ENCODE results near the gene TMEM222.
"Not testable (repeated sequence)": the region's sequence is repeated elsewhere in the genome, so short reads cannot be mapped to it uniquely, and the experiment has no call there.

Gene TMEM222, protein sequence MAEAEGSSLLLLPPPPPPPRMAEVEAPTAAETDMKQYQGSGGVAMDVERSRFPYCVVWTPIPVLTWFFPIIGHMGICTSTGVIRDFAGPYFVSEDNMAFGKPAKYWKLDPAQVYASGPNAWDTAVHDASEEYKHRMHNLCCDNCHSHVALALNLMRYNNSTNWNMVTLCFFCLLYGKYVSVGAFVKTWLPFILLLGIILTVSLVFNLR

DNA sequence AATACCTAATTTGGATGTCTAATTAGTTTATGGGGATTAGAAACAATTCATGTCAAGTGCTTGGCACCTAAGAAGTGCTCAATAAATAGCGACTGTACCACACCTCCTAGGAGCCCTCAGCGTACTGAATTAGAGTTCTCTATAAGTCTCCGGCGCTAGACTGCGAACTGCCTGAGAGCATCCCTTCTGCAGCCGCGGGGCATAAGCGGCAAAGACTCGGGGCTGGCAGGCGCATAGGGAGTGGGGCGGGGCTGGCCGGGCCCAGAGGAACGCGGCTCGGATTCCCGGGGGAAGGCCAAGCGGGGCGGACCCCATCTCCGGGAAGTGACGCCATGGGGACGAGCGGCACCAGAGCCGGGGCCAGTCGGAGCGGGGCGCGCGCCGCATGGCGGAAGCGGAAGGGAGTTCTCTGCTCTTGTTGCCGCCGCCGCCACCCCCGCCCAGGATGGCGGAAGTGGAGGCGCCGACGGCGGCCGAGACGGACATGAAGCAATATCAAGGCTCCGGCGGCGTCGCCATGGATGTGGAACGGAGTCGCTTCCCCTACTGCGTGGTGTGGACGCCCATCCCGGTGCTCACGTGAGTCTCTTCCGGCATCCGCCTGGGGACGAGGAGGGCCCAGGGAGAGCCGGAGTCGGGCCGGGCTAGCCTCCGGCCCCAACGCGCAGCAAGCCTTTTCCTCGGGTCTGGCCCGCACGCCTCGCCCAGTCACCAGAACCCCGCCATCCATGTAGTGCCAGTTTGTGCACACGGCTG, at the start of gene TMEM222:
Gene TMEM222, plus strand, starts transcription at position 351 of the 756 bp plus-strand sequence. Its CDS starts 35 bp downstream, at position 386.
- TF ChIP-seq, protein P1, sequence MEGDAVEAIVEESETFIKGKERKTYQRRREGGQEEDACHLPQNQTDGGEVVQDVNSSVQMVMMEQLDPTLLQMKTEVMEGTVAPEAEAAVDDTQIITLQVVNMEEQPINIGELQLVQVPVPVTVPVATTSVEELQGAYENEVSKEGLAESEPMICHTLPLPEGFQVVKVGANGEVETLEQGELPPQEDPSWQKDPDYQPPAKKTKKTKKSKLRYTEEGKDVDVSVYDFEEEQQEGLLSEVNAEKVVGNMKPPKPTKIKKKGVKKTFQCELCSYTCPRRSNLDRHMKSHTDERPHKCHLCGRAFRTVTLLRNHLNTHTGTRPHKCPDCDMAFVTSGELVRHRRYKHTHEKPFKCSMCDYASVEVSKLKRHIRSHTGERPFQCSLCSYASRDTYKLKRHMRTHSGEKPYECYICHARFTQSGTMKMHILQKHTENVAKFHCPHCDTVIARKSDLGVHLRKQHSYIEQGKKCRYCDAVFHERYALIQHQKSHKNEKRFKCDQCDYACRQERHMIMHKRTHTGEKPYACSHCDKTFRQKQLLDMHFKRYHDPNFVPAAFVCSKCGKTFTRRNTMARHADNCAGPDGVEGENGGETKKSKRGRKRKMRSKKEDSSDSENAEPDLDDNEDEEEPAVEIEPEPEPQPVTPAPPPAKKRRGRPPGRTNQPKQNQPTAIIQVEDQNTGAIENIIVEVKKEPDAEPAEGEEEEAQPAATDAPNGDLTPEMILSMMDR (IDR thresholded peaks at IDR 0.05; ENCODE audit: borderline replicate concordance, control extremely low read depth, extremely low read depth, insufficient read depth, missing control alignments) = no peak
- DNase-seq (ENCODE audit: low spot score) = peak; percentile 99
- in situ Hi-C loops (cut with MboI; ENCODE audit: low sequenced_read_pairs, unreplicated experiment) = no loop called here

DNA sequence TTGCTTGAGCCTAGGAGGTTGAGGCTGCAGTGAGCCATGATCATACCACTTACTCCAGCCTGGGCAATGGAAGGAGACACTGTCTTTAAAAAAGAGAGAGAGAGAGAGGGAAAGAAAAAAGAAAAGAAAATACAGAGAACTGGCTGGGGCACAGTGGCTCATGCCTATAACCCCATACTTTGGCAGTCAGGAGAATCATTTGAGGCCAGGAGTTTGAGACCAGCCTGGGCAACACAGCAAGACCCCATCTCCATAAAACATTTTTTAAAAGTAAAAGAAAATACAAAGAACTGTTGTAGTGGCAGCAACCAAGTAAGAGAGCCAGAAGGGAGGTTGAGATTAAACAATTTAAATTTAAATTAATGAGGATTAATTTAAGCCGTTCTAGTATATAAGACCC, 47.8 kb upstream of the TMEM222 start:
- TF ChIP-seq, protein P1 (IDR thresholded peaks at IDR 0.05; ENCODE audit: borderline replicate concordance, control extremely low read depth, extremely low read depth, insufficient read depth, missing control alignments) = no peak
- in situ Hi-C loops (cut with MboI; ENCODE audit: low sequenced_read_pairs, unreplicated experiment) = no loop called here
- DNase-seq (ENCODE audit: low spot score) = no peak

DNA sequence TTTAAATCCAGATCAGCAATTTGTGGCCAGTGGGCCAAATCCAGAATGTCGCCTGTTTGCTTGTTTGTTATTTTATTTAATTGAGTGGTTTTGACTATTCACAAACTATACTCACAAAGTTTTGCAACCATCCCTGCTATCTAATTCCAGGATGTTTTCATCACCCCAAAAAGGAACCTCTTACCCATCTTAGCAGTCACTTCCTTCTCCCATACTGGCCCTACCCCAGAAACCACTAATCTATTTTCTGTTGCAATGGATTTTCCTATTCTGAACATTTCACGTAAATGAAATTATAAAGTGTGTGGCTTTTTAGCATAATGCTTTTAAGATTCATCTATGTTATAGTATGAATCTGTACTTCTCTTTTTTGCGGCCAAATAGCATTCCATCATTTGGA, 46.3 kb upstream of the TMEM222 start:
- TF ChIP-seq, protein P1 (IDR thresholded peaks at IDR 0.05; ENCODE audit: borderline replicate concordance, control extremely low read depth, extremely low read depth, insufficient read depth, missing control alignments) = no peak
- no peak for DNase-seq (ENCODE audit: low spot score)
- in situ Hi-C loops (cut with MboI; ENCODE audit: low sequenced_read_pairs, unreplicated experiment) = loop anchor here (25.0 kb wide), 1 partner anchor 88 kb away; no protein-coding TSS in a partner anchor

DNA sequence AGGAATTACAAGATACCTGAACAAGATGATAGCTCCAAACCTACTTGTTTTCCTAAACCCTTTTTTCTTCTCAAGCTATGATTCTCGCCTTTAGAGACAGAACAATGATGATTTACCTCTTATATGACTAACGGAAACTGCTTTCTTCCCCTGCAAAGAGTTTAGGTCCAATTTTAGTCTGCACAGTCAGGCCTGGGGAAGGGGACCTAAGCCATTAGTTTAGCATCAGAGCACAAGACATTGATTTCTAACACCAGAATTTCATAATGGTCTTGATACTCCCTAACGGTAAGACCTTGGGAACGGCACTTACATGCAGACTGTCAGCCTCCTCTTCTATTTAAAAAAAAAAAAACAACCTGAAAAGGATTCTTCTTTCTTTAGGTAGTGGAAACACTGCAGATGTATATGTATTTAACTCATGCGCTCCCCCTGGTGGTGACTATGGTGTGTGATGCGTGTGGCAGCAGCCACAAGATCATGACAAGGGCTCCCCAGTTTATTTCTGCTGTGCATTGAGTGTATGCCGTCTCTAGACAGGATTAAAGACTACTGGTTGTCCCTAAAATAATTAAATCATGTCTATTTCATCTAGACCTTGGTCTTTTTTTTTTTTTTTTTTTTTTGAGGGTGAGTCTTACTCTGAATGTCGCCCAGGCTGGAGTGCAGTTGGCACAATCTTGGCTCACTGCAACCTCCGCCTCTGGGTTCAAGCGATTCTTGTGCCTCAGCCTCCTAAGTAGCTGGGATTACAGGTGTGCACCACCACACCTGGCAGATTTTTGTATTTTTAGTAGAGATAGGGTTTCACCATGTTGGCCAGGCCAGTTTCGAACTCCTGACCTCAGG, 37.3 kb upstream of the TMEM222 start:
- peak; percentile 89 for DNase-seq (ENCODE audit: low spot score)
- TF ChIP-seq, protein P1 (IDR thresholded peaks at IDR 0.05; ENCODE audit: borderline replicate concordance, control extremely low read depth, extremely low read depth, insufficient read depth, missing control alignments) = peak; percentile 87
- in situ Hi-C loops (cut with MboI; ENCODE audit: low sequenced_read_pairs, unreplicated experiment) = loop anchor here (5.0 to 25.0 kb wide), 2 partner anchors 97 to 182 kb away; no protein-coding TSS in a partner anchor

DNA sequence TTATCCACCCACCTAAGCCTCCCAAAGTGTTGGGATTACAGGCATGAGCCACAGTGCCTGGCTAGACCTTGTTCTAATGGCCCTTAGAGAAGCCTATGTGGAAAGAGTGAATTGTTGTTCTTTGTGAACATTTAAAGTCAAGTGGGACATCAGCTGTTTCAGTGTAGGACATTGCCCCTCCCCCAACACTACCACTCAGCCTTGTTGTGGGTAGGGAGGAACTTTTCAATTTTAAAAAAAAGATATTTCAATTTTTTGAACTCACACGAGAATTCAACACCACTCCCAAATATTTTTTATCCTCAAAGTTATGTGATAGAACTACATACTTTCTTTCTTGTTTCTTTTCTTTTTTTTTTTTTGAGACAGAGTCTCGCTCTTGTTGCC, 36.7 kb upstream of the TMEM222 start:
- DNase-seq (ENCODE audit: low spot score) = no peak
- in situ Hi-C loops (cut with MboI; ENCODE audit: low sequenced_read_pairs, unreplicated experiment) = loop anchor here (25.0 kb wide), 1 partner anchor 98 kb away; no protein-coding TSS in a partner anchor

DNA sequence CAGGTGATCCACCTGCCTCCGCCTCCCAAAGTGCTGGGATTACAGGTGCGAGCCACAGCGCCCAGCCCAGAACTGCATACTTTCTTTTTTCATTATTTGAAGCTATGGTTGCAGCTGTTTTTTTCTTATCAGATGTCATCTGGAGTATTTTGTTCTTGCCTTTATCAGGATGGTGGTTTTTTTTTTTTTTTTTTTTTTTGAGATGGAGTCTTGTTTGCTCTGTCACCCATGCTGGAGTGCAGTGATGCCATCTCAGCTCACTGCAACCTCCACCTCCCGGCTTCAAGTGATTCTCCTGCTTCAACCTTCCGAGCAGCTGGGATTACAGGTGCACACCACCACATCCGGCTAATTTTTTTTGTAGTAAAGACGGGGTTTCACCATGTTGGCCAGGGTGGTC, 36.1 kb upstream of the TMEM222 start:
- in situ Hi-C loops (cut with MboI; ENCODE audit: low sequenced_read_pairs, unreplicated experiment) = loop anchor here (25.0 kb wide), 1 partner anchor 99 kb away; no protein-coding TSS in a partner anchor
- DNase-seq (ENCODE audit: low spot score) = not testable (repeated sequence)

More for the DNA sequence above, 36.7 kb upstream of the TMEM222 start:
- TF ChIP-seq, protein P1 (IDR thresholded peaks at IDR 0.05; ENCODE audit: borderline replicate concordance, control extremely low read depth, extremely low read depth, insufficient read depth, missing control alignments) = no peak

DNA sequence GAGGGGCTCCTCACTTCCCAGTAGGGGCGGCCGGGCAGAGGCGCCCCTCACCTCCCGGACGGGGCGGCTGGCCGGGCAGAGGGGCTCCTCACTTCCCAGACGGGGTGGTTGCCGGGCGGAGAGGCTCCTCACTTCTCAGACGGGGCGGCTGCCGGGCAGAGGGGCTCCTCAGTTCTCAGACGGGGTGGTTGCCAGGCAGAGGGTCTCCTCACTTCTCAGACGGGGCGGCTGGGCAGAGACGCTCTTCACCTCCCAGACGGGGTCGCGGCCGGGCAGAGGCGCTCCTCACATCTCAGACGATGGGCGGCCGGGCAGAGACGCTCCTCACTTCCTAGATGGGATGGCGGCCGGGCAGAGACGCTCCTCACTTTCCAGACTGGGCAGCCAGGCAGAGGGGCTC, 32.8 kb upstream of the TMEM222 start:
- DNase-seq (ENCODE audit: low spot score) = not testable (repeated sequence)
- in situ Hi-C loops (cut with MboI; ENCODE audit: low sequenced_read_pairs, unreplicated experiment) = loop anchor here (25.0 kb wide), 1 partner anchor 102 kb away; no protein-coding TSS in a partner anchor

Data from GM13976 (cell line).